Neural progenitor cell (in vitro differentiated cells): ENCODE measurements around the gene GAS6. TPM values are rescaled to one million over a fixed set of nuclear protein-coding genes. Genes with fewer than 3 reads are reported as not detected.
"Not testable (repeated sequence)": the region's sequence is repeated elsewhere in the genome, so short reads cannot be mapped to it uniquely, and the experiment has no call there.

Experiments
- DNase-seq: peaks from one replicate; pipeline ENCODE4 v3.0.0-alpha.2; 2016; ENCODE audit warnings: low spot score
- H2AFZ ChIP-seq: fragments of 200-600 bp; sonication (generic); replicated peaks from 2 replicates; pipeline ENCODE4 v1.6.1; 2016; ENCODE audit warnings: antibody characterized with exemption
- H3F3A ChIP-seq: fragments of 200-600 bp; sonication (generic); 2 replicates; pipeline ENCODE4 v1.6.1; 2016; ENCODE audit warnings: antibody characterized with exemption, low read depth
- H3K27ac ChIP-seq: fragments of 200-600 bp; sonication (generic); 2 replicates; pipeline ENCODE4 v1.5.1; 2016; ENCODE audit warnings: mild to moderate bottlenecking
- H3K27me3 ChIP-seq: fragments of 200-600 bp; sonication (generic); 2 replicates; pipeline ENCODE4 v1.6.1; 2016; ENCODE audit warnings: mild to moderate bottlenecking, moderate library complexity
- H3K36me3 ChIP-seq: fragments of 200-600 bp; sonication (generic); 2 replicates; pipeline ENCODE4 v1.5.1; 2016
- H3K4me1 ChIP-seq: fragments of 200-600 bp; sonication (generic); 2 replicates; pipeline ENCODE4 v1.6.1; 2016; ENCODE audit warnings: mixed run types
- H3K4me2 ChIP-seq: fragments of 200-600 bp; sonication (generic); 2 replicates; pipeline ENCODE4 v1.6.1; 2016
- H3K4me3 ChIP-seq: fragments of 200-600 bp; sonication (generic); 2 replicates; pipeline ENCODE4 v1.5.1; 2016
- H3K79me2 ChIP-seq: fragments of 200-600 bp; sonication (generic); 2 replicates; pipeline ENCODE4 v1.6.1; 2016; ENCODE audit warnings: low read depth
- H3K9ac ChIP-seq: fragments of 200-600 bp; sonication (generic); 2 replicates; pipeline ENCODE4 v1.6.1; 2016
- H3K9me3 ChIP-seq: fragments of 200-600 bp; sonication (generic); 2 replicates; pipeline ENCODE4 v1.5.1; 2016; ENCODE audit warnings: low read depth
- H4K20me1 ChIP-seq: fragments of 200-600 bp; sonication (generic); 2 replicates; pipeline ENCODE4 v1.6.1; 2016; ENCODE audit warnings: low read depth
- H3K27ac Mint-ChIP-seq: 3 replicates; pipeline ENCODE4 v1.8.0; 2021; ENCODE audit warnings: mixed read lengths
- H3K27me3 Mint-ChIP-seq: 2 replicates; pipeline ENCODE4 v1.8.0; 2022; ENCODE audit warnings: low read depth, mild to moderate bottlenecking, inconsistent platforms, moderate library complexity, mixed read lengths; ENCODE audit not compliant: insufficient read depth
- H3K36me3 Mint-ChIP-seq: 3 replicates; pipeline ENCODE4 v1.8.0; 2021; ENCODE audit warnings: mixed read lengths
- H3K4me1 Mint-ChIP-seq: 3 replicates; pipeline ENCODE4 v1.8.0; 2021; ENCODE audit warnings: mixed read lengths
- H3K4me3 Mint-ChIP-seq: 3 replicates; pipeline ENCODE4 v1.8.0; 2021; ENCODE audit warnings: mild to moderate bottlenecking, moderate library complexity, mixed read lengths
- H3K9me3 Mint-ChIP-seq: 3 replicates; pipeline ENCODE4 v1.8.0; 2020; ENCODE audit warnings: mixed read lengths
- EZH2 ChIP-seq: fragments of 200-600 bp; sonication (generic); IDR thresholded peaks from 2 replicates; pipeline ENCODE4 v1.6.1; 2017; ENCODE audit warnings: antibody characterized with exemption, mild to moderate bottlenecking, moderate library complexity
- EZH2phosphoT487 ChIP-seq: fragments of 200-600 bp; sonication (generic); IDR thresholded peaks from 2 replicates; pipeline ENCODE4 v1.6.1; 2017; ENCODE audit warnings: antibody characterized with exemption
- total RNA-seq: library from RNA; depleted of rRNA; stranded (reverse); fragments of >200 nt; gene quantifications from 2 replicates; pipeline ENCODE4 v1.2.3, GENCODE V29; 2015; ENCODE audit warnings: low replicate concordance
- TF ChIP-seq, protein P1 (sequence below): fragments of 200-600 bp; sonication (generic); IDR thresholded peaks from 2 replicates; pipeline ENCODE4 v1.5.1; 2017; ENCODE audit warnings: antibody characterized with exemption, mild to moderate bottlenecking

The GAS6 gene
- total RNA-seq, 1 donor from 2014 or later = 12.8 TPM

DNA sequence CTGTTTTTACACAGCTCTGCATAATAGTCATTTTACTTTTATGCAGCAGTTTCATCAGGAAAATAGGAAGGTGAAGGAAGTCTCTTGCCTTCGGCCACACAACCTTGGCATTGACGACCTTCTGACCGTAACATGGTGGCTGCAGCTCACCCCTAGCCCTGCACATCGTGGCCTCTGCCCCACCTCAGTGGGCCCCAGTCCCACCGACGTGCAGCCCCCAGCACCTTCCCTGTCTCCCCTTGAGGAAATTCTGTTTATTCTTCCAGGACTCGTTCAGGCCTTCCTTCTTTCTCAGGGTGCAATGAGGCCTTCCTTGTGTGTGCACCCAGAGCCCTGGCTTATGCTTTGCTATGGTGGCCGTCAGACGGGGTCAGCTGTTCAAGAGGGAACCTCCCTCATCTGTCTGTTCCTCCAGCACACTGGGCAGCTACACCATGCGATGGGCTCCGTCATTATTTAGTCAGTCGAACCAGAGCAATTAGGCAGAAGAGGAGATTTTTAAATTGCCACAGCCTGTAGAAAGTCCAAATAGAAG, 71.6 kb downstream of the GAS6 start:
- Mint-ChIP-seq H3K27ac (no peak overlapping the region), H3K27me3 (no peaks in the 10 kb centered on the region), H3K9me3 (peaks cover 2% of the 10 kb centered on the region), H3K4me1 (no peaks in the 10 kb centered on the region), H3K36me3 (no peaks in the 10 kb centered on the region), H3K4me3 (no peak overlapping the region)
- no peaks in the 10 kb centered on the region for H3K79me2 ChIP-seq
- no peaks in the 10 kb centered on the region for H3K27me3 ChIP-seq
- no peak for DNase-seq
- H3K4me3 ChIP-seq = no peak overlapping the region
- H2AFZ ChIP-seq = no peak overlapping the region
- no peaks in the 10 kb centered on the region for H3K9me3 ChIP-seq
- no peaks in the 10 kb centered on the region for H3K4me1 ChIP-seq
- no peaks in the 10 kb centered on the region for H3K36me3 ChIP-seq
- H4K20me1 ChIP-seq = no peaks in the 10 kb centered on the region
- TF ChIP-seq, protein P1, sequence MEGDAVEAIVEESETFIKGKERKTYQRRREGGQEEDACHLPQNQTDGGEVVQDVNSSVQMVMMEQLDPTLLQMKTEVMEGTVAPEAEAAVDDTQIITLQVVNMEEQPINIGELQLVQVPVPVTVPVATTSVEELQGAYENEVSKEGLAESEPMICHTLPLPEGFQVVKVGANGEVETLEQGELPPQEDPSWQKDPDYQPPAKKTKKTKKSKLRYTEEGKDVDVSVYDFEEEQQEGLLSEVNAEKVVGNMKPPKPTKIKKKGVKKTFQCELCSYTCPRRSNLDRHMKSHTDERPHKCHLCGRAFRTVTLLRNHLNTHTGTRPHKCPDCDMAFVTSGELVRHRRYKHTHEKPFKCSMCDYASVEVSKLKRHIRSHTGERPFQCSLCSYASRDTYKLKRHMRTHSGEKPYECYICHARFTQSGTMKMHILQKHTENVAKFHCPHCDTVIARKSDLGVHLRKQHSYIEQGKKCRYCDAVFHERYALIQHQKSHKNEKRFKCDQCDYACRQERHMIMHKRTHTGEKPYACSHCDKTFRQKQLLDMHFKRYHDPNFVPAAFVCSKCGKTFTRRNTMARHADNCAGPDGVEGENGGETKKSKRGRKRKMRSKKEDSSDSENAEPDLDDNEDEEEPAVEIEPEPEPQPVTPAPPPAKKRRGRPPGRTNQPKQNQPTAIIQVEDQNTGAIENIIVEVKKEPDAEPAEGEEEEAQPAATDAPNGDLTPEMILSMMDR = no peak
- TF ChIP-seq EZH2 (no peak), EZH2phosphoT487 (no peak)
- H3K27ac ChIP-seq = no peak overlapping the region
- no peak overlapping the region for H3K9ac ChIP-seq
- no peak overlapping the region for H3K4me2 ChIP-seq
- no peaks in the 10 kb centered on the region for H3F3A ChIP-seq

DNA sequence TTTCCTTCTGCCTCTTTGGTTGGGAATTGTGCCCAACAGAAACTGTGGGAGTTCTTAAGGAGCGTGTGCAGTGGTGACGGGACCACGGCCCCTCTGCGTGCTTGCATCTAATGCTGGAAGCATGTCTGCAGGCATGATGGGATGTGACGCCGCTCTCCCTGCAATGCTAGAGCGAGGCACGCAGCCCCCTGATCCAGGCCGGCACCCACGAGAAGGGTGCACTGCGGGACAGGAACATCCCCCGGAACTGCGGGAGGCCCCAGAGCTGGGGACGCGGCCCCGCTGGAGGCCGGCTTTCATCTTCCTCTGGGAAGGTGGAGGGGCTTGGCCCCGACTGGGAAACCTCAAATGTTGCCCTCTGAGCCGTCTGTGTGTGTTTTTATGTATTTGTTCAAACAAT, 72.1 kb downstream of the GAS6 start:
- Histone ChIP-seq H3K79me2 (no peaks in the 10 kb centered on the region), H3F3A (no peaks in the 10 kb centered on the region), H3K9me3 (no peaks in the 10 kb centered on the region), H2AFZ (no peak overlapping the region), H4K20me1 (no peaks in the 10 kb centered on the region), H3K4me3 (no peak overlapping the region), H3K4me1 (no peaks in the 10 kb centered on the region), H3K27ac (no peak overlapping the region), H3K4me2 (no peak overlapping the region), H3K27me3 (no peaks in the 10 kb centered on the region), H3K9ac (no peak overlapping the region), H3K36me3 (no peaks in the 10 kb centered on the region)
- Mint-ChIP-seq H3K27ac (no peak overlapping the region), H3K4me1 (no peaks in the 10 kb centered on the region), H3K27me3 (no peaks in the 10 kb centered on the region), H3K4me3 (no peak overlapping the region), H3K9me3 (peaks cover 2% of the 10 kb centered on the region), H3K36me3 (no peaks in the 10 kb centered on the region)
- no peak for DNase-seq
- TF ChIP-seq, protein P1 = no peak
- TF ChIP-seq EZH2phosphoT487 (no peak), EZH2 (no peak)

DNA sequence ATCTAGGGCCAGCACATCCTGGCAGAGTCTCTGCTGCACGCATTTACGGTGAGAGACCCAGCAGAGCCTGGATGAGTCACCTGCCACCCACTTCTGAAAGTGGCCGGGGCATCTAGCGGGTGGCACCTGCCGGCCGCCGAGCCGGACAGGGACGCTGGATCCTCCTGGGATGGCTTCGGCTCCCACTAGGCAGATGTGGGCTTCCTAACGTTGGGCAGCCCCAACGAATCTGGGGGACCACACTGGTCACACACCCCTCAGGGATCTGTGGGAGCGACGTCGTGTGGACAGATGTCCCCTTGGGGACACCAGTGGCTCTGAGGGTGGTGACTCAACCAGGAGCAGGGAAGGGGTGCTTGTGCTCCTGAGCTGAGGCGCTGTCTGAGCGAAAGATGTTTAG, 72.7 kb downstream of the GAS6 start:
- no peaks in the 10 kb centered on the region for H3K4me1 ChIP-seq
- Mint-ChIP-seq H3K4me1 (no peaks in the 10 kb centered on the region), H3K36me3 (no peaks in the 10 kb centered on the region), H3K27me3 (no peaks in the 10 kb centered on the region), H3K27ac (no peak overlapping the region), H3K4me3 (no peak overlapping the region), H3K9me3 (peaks cover 2% of the 10 kb centered on the region)
- H3K79me2 ChIP-seq = no peaks in the 10 kb centered on the region
- no peaks in the 10 kb centered on the region for H4K20me1 ChIP-seq
- DNase-seq = no peak
- H3K36me3 ChIP-seq = no peaks in the 10 kb centered on the region
- TF ChIP-seq EZH2phosphoT487 (no peak), EZH2 (no peak)
- TF ChIP-seq, protein P1 = no peak
- no peak overlapping the region for H3K9ac ChIP-seq
- no peak overlapping the region for H3K27ac ChIP-seq
- no peak overlapping the region for H2AFZ ChIP-seq
- no peak overlapping the region for H3K4me2 ChIP-seq
- no peaks in the 10 kb centered on the region for H3F3A ChIP-seq
- no peaks in the 10 kb centered on the region for H3K27me3 ChIP-seq
- no peaks in the 10 kb centered on the region for H3K9me3 ChIP-seq
- H3K4me3 ChIP-seq = no peak overlapping the region

DNA sequence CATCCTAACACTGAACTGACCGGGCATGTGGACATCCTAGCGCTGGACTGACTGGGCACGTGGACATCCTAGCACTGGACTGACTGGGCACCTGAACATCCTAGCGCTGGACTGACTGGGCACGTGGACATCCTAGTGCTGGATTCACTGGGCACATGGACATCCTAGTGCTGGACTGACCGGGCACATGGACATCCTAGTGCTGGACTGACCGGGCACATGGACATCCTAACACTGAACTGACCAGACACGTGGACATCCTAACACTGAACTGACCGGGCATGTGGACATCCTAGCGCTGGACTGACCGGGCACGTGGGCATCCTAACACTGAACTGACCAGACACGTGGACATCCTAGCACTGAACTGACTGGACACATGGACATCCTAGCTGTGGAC, 73.9 kb downstream of the GAS6 start:
- H3F3A ChIP-seq, H3K36me3 Mint-ChIP-seq: not testable (repeated sequence)

More for the DNA sequence above, 73.9 kb downstream of the GAS6 start:
- H3K27ac ChIP-seq, H3K4me3 Mint-ChIP-seq, H3K4me3 ChIP-seq, H3K4me1 ChIP-seq, H3K4me2 ChIP-seq, H3K27me3 ChIP-seq, H3K27me3 Mint-ChIP-seq, H3K79me2 ChIP-seq, H3K9ac ChIP-seq, H3K9me3 Mint-ChIP-seq, H2AFZ ChIP-seq, H3K4me1 Mint-ChIP-seq, H3K9me3 ChIP-seq, H4K20me1 ChIP-seq, H3K27ac Mint-ChIP-seq, H3K36me3 ChIP-seq, DNase-seq: not testable (repeated sequence)
